Measurements from ENCODE around the gene TAGLN. TPM values are rescaled to one million over a fixed set of nuclear protein-coding genes. Genes with fewer than 3 reads are reported as not detected.

Gene TAGLN
- total RNA-seq, 4 donors from 2014 or later, result 190 to 216 (median 199) TPM

DNA sequence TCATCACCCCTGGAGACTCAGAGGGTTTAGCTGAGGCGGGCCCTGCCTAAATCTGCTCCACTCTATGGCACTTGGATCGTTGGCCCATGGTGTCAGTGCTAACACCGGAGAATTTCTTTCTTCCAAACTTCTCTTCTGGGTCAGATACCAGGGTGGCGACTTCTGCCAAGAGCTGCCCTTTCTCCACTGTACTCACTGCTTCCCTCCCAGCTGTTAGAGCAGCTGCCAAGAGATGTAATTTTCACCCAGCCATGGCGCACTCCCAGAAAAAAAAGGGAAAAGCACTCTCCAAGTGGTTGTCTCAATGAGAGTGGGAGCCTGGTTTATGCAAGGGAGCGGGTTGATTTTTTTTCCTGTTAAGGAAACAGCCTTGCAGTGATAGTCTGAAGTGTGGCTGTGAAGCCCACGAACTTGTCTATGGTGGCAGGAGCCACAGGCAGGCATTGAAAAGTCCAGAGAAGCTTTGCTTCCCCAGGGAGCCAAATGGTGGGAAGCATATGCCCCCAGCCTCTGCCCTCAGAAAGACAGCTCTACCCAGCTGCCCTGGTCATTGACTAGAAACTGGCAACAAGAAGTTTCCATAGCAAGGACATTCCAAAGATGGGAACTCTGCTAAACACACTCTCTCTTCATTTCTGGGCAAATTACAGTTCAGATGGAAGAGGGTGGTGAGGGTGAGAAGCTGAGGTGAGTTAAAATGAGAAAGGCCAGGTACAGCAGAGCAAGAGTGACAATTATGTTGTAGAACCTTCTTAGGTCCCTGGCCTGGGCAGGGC is 22.0 kb downstream of the TAGLN start:
- no peaks in the 10 kb centered on the region for H3K9me3 ChIP-seq
- peaks cover 86% of the 10 kb centered on the region for H3K36me3 ChIP-seq
- WGBS, result 55% methylated on average over 7 of the region's 7 CpGs
- H3K4me1 ChIP-seq, result peaks cover 42% of the 10 kb centered on the region
- H3K4me3 ChIP-seq, result no peak overlapping the region
- H3K27me3 ChIP-seq, result no peaks in the 10 kb centered on the region
- TF ChIP-seq POLR2AphosphoS5 (IDR thresholded peaks at IDR 0.05) (no peak), EP300 (IDR thresholded peaks at IDR 0.05) (no peak), POLR2A (IDR thresholded peaks at IDR 0.05) (no peak)
- TF ChIP-seq, protein P1, sequence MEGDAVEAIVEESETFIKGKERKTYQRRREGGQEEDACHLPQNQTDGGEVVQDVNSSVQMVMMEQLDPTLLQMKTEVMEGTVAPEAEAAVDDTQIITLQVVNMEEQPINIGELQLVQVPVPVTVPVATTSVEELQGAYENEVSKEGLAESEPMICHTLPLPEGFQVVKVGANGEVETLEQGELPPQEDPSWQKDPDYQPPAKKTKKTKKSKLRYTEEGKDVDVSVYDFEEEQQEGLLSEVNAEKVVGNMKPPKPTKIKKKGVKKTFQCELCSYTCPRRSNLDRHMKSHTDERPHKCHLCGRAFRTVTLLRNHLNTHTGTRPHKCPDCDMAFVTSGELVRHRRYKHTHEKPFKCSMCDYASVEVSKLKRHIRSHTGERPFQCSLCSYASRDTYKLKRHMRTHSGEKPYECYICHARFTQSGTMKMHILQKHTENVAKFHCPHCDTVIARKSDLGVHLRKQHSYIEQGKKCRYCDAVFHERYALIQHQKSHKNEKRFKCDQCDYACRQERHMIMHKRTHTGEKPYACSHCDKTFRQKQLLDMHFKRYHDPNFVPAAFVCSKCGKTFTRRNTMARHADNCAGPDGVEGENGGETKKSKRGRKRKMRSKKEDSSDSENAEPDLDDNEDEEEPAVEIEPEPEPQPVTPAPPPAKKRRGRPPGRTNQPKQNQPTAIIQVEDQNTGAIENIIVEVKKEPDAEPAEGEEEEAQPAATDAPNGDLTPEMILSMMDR (IDR thresholded peaks at IDR 0.05), result no peak
- no peak for DNase-seq (ENCODE audit: low spot score in 2 of 2)
- peak overlapping the region; percentile 84 for H3K27ac ChIP-seq

- 53% methylated on average over 7 of the region's 7 CpGs for WGBS
- Histone ChIP-seq H3K27me3 (no peaks in the 10 kb centered on the region), H3K36me3 (peaks cover 82% of the 10 kb centered on the region), H3K9me3 (no peaks in the 10 kb centered on the region), H3K4me3 (no peak overlapping the region), H3K27ac (peak overlapping the region; percentile 84), H3K4me1 (peaks cover 43% of the 10 kb centered on the region)
- TF ChIP-seq, protein P1 (IDR thresholded peaks at IDR 0.05), result no peak
- no peak for TF ChIP-seq POLR2AphosphoS5 (IDR thresholded peaks at IDR 0.05)
- no peak for TF ChIP-seq EP300 (IDR thresholded peaks at IDR 0.05)
- TF ChIP-seq POLR2A (IDR thresholded peaks at IDR 0.05), result no peak
- peak; percentile 70 to 82 for DNase-seq (ENCODE audit: low spot score in 2 of 2)
Measured at GRCh38 chr11:117221775-117222517, 22.8 kb downstream of the TAGLN start.

GRCh38 chr11:117222991-117223740 is 24.0 kb downstream of the TAGLN start:
- H3K36me3 ChIP-seq, result peaks cover 82% of the 10 kb centered on the region
- H3K4me1 ChIP-seq, result peaks cover 43% of the 10 kb centered on the region
- TF ChIP-seq, protein P1 (IDR thresholded peaks at IDR 0.05), result no peak
- TF ChIP-seq EP300 (IDR thresholded peaks at IDR 0.05) (no peak), POLR2AphosphoS5 (IDR thresholded peaks at IDR 0.05) (no peak), POLR2A (IDR thresholded peaks at IDR 0.05) (no peak)
- H3K4me3 ChIP-seq, result no peak overlapping the region
- peak; percentile 38 to 40 for DNase-seq (ENCODE audit: low spot score in 2 of 2)
- no peaks in the 10 kb centered on the region for H3K27me3 ChIP-seq
- H3K9me3 ChIP-seq, result no peaks in the 10 kb centered on the region
- H3K27ac ChIP-seq, result peak overlapping the region; percentile 84
- WGBS, result 90% methylated on average over 14 of the region's 14 CpGs

DNA sequence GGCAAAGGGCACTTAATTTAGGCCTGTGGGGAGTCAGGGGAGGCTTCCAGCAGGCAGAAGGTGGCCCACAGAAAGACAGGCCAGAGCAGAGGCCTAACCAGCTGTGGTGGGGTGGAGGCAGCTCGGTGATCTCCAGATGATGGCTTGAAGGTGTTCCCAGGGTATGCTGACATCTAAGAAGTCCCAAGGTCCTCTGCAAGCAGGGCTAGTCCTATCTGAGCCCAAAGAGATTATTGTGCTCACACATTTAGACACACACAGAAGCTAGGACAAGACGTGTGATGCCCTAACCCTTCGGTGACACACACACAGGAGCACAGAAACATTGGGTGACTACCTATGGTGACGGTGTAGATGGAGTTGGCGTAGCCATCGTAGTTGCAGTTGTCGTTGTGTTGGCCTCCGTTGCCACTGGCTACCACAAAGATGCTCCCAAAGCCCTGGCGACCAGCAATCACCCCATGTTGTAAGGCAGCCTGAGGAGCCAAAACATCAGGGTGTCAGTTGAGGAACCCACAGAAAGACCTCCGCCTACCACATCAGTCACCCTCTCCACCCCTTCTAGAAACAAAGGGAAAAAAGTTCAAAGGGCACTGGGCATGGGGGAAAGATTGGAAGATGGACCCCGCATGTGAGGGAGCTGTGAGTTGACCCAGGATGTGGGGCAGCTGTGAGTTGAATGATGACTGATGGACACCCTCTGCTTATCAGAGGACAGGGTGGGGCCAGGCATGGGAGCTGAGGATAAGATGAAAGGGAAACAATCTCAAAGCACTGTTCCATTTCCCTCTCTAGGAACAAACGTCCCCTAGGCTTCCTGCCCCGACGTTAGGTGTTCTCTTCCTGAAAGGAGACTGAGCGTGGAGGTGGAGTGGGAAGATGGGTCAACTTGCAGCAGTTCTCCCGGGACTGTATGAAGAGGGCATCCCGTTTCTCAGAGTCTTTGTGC is 24.8 kb downstream of the TAGLN start:
- H3K36me3 ChIP-seq, result peaks cover 82% of the 10 kb centered on the region
- H3K27ac ChIP-seq, result no peak overlapping the region
- peaks cover 45% of the 10 kb centered on the region for H3K4me1 ChIP-seq
- no peak overlapping the region for H3K4me3 ChIP-seq
- 77% methylated on average over 14 of the region's 17 CpGs for WGBS
- TF ChIP-seq POLR2AphosphoS5 (IDR thresholded peaks at IDR 0.05), result no peak
- no peak for TF ChIP-seq POLR2A (IDR thresholded peaks at IDR 0.05)
- no peak for TF ChIP-seq EP300 (IDR thresholded peaks at IDR 0.05)
- TF ChIP-seq, protein P1 (IDR thresholded peaks at IDR 0.05), result no peak
- no peaks in the 10 kb centered on the region for H3K27me3 ChIP-seq
- peak; percentile 44 to 72 for DNase-seq (ENCODE audit: low spot score in 2 of 2)
- no peaks in the 10 kb centered on the region for H3K9me3 ChIP-seq

All from suprapubic skin (tissue), 4 donors.